Measurements from ENCODE around the gene GPR176. TPM values are rescaled to one million over a fixed set of nuclear protein-coding genes. Genes with fewer than 3 reads are reported as not detected.

Gene GPR176
- total RNA-seq, 1 donor from 2014 or later: 4.2 TPM

- DNase-seq (ENCODE audit: low read depth, low spot score): no peak
- no peaks in the 10 kb centered on the region for H3K36me3 Mint-ChIP-seq (ENCODE audit: low read depth)
- no peak overlapping the region for H3K4me3 Mint-ChIP-seq
- peaks cover 5% of the 10 kb centered on the region for H3K4me1 Mint-ChIP-seq
- H3K27me3 Mint-ChIP-seq (ENCODE audit: low read depth): peaks cover 3% of the 10 kb centered on the region
- no peak for TF ChIP-seq CTCF (conservative IDR thresholded peaks at IDR 0.05)
- no peak overlapping the region for H3K27ac Mint-ChIP-seq (ENCODE audit: unreplicated experiment)
- H3K9me3 Mint-ChIP-seq: no peaks in the 10 kb centered on the region
Observed at GRCh38 chr15:39869858-39870515, 50.1 kb downstream of the GPR176 start.

- Mint-ChIP-seq H3K4me3 (no peak overlapping the region), H3K4me1 (peaks cover 5% of the 10 kb centered on the region), H3K27ac (ENCODE audit: unreplicated experiment) (no peak overlapping the region), H3K27me3 (ENCODE audit: low read depth) (peaks cover 3% of the 10 kb centered on the region), H3K9me3 (no peaks in the 10 kb centered on the region), H3K36me3 (ENCODE audit: low read depth) (no peaks in the 10 kb centered on the region)
- DNase-seq (ENCODE audit: low read depth, low spot score): no peak
- no peak for TF ChIP-seq CTCF (conservative IDR thresholded peaks at IDR 0.05)
Observed at GRCh38 chr15:39869254-39869653, 50.8 kb downstream of the GPR176 start.

- DNase-seq (ENCODE audit: low read depth, low spot score): no peak
- H3K27ac Mint-ChIP-seq (ENCODE audit: unreplicated experiment): no peak overlapping the region
- no peaks in the 10 kb centered on the region for H3K9me3 Mint-ChIP-seq
- H3K36me3 Mint-ChIP-seq (ENCODE audit: low read depth): no peaks in the 10 kb centered on the region
- H3K4me1 Mint-ChIP-seq: peaks cover 5% of the 10 kb centered on the region
- H3K4me3 Mint-ChIP-seq: no peak overlapping the region
- peaks cover 3% of the 10 kb centered on the region for H3K27me3 Mint-ChIP-seq (ENCODE audit: low read depth)
- no peak for TF ChIP-seq CTCF (conservative IDR thresholded peaks at IDR 0.05)
Observed at GRCh38 chr15:39868396-39868795, 51.7 kb downstream of the GPR176 start.

- no peaks in the 10 kb centered on the region for H3K36me3 Mint-ChIP-seq (ENCODE audit: low read depth)
- H3K4me1 Mint-ChIP-seq: peaks cover 13% of the 10 kb centered on the region
- no peak for DNase-seq (ENCODE audit: low read depth, low spot score)
- no peak overlapping the region for H3K27ac Mint-ChIP-seq (ENCODE audit: unreplicated experiment)
- H3K4me3 Mint-ChIP-seq: no peak overlapping the region
- TF ChIP-seq CTCF (conservative IDR thresholded peaks at IDR 0.05): no peak
- H3K27me3 Mint-ChIP-seq (ENCODE audit: low read depth): peaks cover 3% of the 10 kb centered on the region
- H3K9me3 Mint-ChIP-seq: peaks cover 3% of the 10 kb centered on the region
Observed at GRCh38 chr15:39864116-39864515, 56.0 kb downstream of the GPR176 start.

GRCh38 chr15:39860871-39861270 lies 59.2 kb downstream of the GPR176 start:
- Mint-ChIP-seq H3K27me3 (ENCODE audit: low read depth) (no peaks in the 10 kb centered on the region), H3K27ac (ENCODE audit: unreplicated experiment) (no peak overlapping the region), H3K4me1 (peaks cover 13% of the 10 kb centered on the region), H3K4me3 (no peak overlapping the region), H3K9me3 (peaks cover 3% of the 10 kb centered on the region), H3K36me3 (ENCODE audit: low read depth) (no peaks in the 10 kb centered on the region)
- TF ChIP-seq CTCF (conservative IDR thresholded peaks at IDR 0.05): no peak
- DNase-seq (ENCODE audit: low read depth, low spot score): no peak

Measured in neural crest cell (in vitro differentiated cells).